Measurements from ENCODE around the gene C1RL. TPM values are rescaled to one million over a fixed set of nuclear protein-coding genes. Genes with fewer than 3 reads are reported as not detected.
"Not testable (repeated sequence)": the region's sequence is repeated elsewhere in the genome, so short reads cannot be mapped to it uniquely, and the experiment has no call there.

The C1RL gene
- polyA plus RNA-seq, 1 donor from 2014 or later, result 8.2 TPM

- Mint-ChIP-seq H3K36me3 (no peaks in the 10 kb centered on the region), H3K4me1 (peaks cover 6 to 16% (median 6%) of the 10 kb centered on the region in 3 donors), H3K9me3 (no peaks in the 10 kb centered on the region), H3K4me3 (peak overlapping the region in 2 of 4 donors; percentile 61 to 72), H3K27me3 (no peaks in the 10 kb centered on the region), H3K27ac (peak overlapping the region in 1 of 3 donors; percentile 18)
Measured at GRCh38 chr12:7113389-7113871, 4.4 kb upstream of the C1RL start.

DNA sequence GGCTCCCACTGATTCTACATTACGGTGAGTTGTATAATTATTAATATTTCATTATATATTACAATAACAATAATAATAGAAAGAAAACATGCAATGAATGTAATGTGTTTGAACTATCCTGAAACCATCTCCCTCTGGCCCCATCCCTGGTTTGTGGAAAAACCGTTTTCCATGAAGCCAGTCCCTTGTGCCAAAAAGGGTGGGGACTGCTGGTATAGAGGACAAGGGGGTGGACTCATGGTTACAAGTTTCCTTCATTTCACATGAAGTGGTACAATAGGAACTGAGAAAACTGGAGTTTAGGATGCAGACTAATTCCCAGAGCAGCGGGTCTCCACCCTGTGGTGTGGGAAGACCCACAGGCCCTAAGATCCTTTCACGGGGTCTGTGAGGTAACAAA is 3.0 kb upstream of the C1RL start:
- Mint-ChIP-seq H3K9me3 (no peaks in the 10 kb centered on the region), H3K27me3 (no peaks in the 10 kb centered on the region), H3K27ac (no peak overlapping the region), H3K4me3 (no peak overlapping the region), H3K4me1 (peaks cover 10 to 21% (median 11%) of the 10 kb centered on the region in 3 donors), H3K36me3 (no peaks in the 10 kb centered on the region)

- H3K36me3 Mint-ChIP-seq, result peaks cover 3% of the 10 kb centered on the region
- peak overlapping the region in 1 of 4 donors; percentile 66 for H3K4me3 Mint-ChIP-seq
- no peaks in the 10 kb centered on the region for H3K27me3 Mint-ChIP-seq
- H3K4me1 Mint-ChIP-seq, result peaks cover 10 to 24% (median 22%) of the 10 kb centered on the region in 3 donors
- no peak overlapping the region for H3K27ac Mint-ChIP-seq
- H3K9me3 Mint-ChIP-seq, result peaks cover 0 to 9% (median 0%) of the 10 kb centered on the region in 3 donors
Measured at GRCh38 chr12:7110661-7111060, 1.6 kb upstream of the C1RL start.

GRCh38 chr12:7109572-7109920 is 532 bp upstream of the C1RL start:
- Mint-ChIP-seq H3K27ac (peak overlapping the region; percentile 30 to 90 (median 80)), H3K36me3 (peaks cover 7% of the 10 kb centered on the region), H3K27me3 (no peaks in the 10 kb centered on the region), H3K4me1 (peaks cover 10 to 25% (median 24%) of the 10 kb centered on the region in 3 donors), H3K9me3 (peaks cover 0 to 12% (median 0%) of the 10 kb centered on the region in 3 donors), H3K4me3 (peak overlapping the region; percentile 91 to 98 (median 95))

DNA sequence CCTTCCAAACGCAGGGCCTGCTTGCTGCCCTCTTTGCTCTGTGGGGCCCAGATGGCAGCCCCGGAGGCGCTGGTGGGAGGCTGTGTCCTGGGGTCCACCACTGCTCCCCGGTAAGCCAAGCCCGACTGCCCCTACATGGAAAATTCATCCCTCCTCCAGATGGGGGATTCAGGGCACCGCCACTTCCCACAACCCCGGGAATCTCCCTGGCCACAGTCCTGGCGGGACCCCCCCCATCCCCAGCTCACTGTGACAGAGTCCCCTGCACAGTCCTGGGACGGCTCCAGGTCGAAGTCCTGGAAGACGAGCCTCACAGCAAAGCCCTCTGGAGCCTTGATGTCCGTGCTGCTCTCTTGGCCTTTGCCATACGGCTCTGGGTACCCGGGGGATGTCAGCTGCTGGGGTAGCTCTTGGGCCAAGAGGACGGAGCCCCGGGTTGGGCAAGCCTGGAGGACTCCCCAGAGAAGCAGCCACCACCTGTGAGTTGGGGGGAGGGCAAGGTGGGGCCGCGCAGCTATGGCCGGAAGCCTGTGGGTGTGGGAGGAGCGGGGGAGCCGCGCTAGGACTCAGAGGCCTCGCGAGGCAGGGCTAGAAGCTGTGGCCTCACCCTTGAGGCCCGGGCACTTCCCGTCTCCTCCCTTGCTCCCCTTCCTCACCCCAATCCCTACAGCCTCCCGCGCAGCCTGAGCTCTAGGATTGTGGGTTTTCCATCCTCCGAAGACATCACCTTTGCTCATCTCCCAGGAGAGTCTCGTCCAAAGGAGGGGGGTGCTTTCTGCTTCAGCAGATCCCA is 815 bp downstream of the C1RL start:
- peaks cover 6 to 24% (median 21%) of the 10 kb centered on the region in 3 donors for H3K4me1 Mint-ChIP-seq
- H3K27me3 Mint-ChIP-seq, result no peaks in the 10 kb centered on the region
- H3K4me3 Mint-ChIP-seq, result peak overlapping the region; percentile 91 to 99 (median 98)
- H3K36me3 Mint-ChIP-seq, result peaks cover 7% of the 10 kb centered on the region
- peak overlapping the region; percentile 90 to 94 (median 91) for H3K27ac Mint-ChIP-seq
- peaks cover 0 to 12% (median 0%) of the 10 kb centered on the region in 3 donors for H3K9me3 Mint-ChIP-seq

DNA sequence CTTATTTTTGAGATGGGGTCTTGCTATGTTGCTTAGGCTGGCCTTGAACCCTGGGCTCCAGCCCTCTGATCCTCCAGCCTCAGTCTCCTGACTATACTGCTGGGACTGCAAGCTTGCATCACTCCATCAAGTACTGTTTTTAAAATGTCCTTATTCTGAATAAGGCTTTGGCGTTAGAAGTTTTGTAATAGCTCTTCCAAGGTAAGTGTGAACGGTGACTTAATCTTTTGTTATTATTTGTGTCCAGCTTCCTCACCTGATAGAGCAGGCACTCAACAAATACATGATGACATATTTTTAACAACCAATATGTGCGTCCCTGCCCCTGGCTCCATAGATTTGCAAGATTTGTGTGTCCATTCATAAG is 1.4 kb downstream of the C1RL start:
- H3K4me1 Mint-ChIP-seq, result peaks cover 6 to 24% (median 22%) of the 10 kb centered on the region in 3 donors

DNA sequence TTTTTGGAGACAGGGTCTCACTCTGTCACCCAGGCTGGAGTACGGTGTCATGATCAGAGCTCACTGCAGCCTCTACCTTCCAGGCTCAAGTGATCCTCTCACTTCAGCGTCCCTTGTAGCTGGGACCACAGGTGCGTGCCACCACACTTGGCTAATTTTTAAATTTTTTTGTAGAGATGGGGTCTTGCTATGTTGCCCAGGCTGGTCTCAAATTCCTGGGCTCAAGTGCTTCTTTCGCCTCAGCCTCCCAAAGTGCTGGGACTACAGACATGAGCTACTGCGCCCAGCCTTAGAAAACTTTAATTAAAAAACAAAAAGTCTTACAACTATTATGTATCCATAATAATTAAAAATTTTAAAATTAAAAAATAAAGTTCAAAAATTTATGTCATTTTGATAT is 1.8 kb downstream of the C1RL start:
- peak overlapping the region in 1 of 3 donors; percentile 59 for H3K27ac Mint-ChIP-seq
- H3K9me3 Mint-ChIP-seq, result peaks cover 0 to 12% (median 0%) of the 10 kb centered on the region in 3 donors
- H3K4me1 Mint-ChIP-seq, result peaks cover 9 to 24% (median 24%) of the 10 kb centered on the region in 3 donors
- H3K27me3 Mint-ChIP-seq, result not testable (repeated sequence)
- H3K4me3 Mint-ChIP-seq, result peak overlapping the region in 2 of 4 donors; percentile 68 to 80
- peaks cover 12% of the 10 kb centered on the region for H3K36me3 Mint-ChIP-seq

More for the DNA sequence above, 1.4 kb downstream of the C1RL start:
- peak overlapping the region; percentile 91 to 99 (median 98) for H3K4me3 Mint-ChIP-seq
- H3K36me3 Mint-ChIP-seq, result peaks cover 10% of the 10 kb centered on the region
- H3K9me3 Mint-ChIP-seq, result peaks cover 0 to 12% (median 0%) of the 10 kb centered on the region in 3 donors
- H3K27me3 Mint-ChIP-seq, result no peaks in the 10 kb centered on the region
- peak overlapping the region; percentile 90 to 94 (median 91) for H3K27ac Mint-ChIP-seq

- H3K9me3 Mint-ChIP-seq, result peaks cover 0 to 12% (median 0%) of the 10 kb centered on the region in 3 donors
- H3K36me3 Mint-ChIP-seq, result peaks cover 12% of the 10 kb centered on the region
- H3K4me1 Mint-ChIP-seq, result peaks cover 10 to 24% (median 24%) of the 10 kb centered on the region in 3 donors
- peak overlapping the region in 2 of 3 donors; percentile 59 to 72 for H3K27ac Mint-ChIP-seq
- H3K27me3 Mint-ChIP-seq, result no peaks in the 10 kb centered on the region
- H3K4me3 Mint-ChIP-seq, result peak overlapping the region in 2 of 4 donors; percentile 57 to 80
Measured at GRCh38 chr12:7106082-7106481, 2.9 kb downstream of the C1RL start.

- H3K27me3 Mint-ChIP-seq, result no peaks in the 10 kb centered on the region
- H3K9me3 Mint-ChIP-seq, result peaks cover 0 to 12% (median 0%) of the 10 kb centered on the region in 3 donors
- no peak overlapping the region for H3K4me3 Mint-ChIP-seq
- H3K27ac Mint-ChIP-seq, result peak overlapping the region in 1 of 3 donors; percentile 41
- peaks cover 9 to 24% (median 13%) of the 10 kb centered on the region in 3 donors for H3K4me1 Mint-ChIP-seq
- peaks cover 12% of the 10 kb centered on the region for H3K36me3 Mint-ChIP-seq
Measured at GRCh38 chr12:7103837-7104584, 5.0 kb downstream of the C1RL start.

- Mint-ChIP-seq H3K4me1 (peaks cover 5 to 19% (median 8%) of the 10 kb centered on the region in 3 donors), H3K36me3 (peaks cover 14% of the 10 kb centered on the region), H3K27ac (no peak overlapping the region), H3K27me3 (no peaks in the 10 kb centered on the region), H3K4me3 (no peak overlapping the region), H3K9me3 (peaks cover 0 to 12% (median 0%) of the 10 kb centered on the region in 3 donors)
Measured at GRCh38 chr12:7102582-7102981, 6.4 kb downstream of the C1RL start.

DNA sequence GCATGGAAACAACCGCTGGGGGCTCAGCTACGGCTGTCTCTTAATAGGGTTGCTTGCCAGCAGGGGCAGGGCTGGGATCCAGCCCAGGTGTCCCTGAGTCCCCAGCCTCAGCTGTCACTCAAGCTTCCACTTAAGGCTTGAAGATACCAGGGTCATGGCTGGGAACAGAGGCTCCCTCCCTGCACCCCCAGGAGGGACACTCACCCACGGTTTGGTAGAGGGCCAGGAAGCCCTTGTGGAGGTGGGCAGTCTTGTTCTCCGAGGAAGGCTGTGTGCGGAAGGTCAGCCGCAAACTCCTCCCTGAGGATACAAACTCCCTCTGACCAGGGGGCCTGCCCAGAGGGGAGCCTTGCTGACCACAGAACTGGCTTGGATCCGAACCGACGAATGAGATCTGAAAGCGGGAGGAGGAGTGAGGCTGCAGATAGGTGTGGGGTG is 7.3 kb downstream of the C1RL start:
- Mint-ChIP-seq H3K36me3 (peaks cover 14% of the 10 kb centered on the region), H3K4me1 (peaks cover 5 to 15% (median 8%) of the 10 kb centered on the region in 3 donors), H3K4me3 (no peak overlapping the region), H3K9me3 (peaks cover 0 to 12% (median 0%) of the 10 kb centered on the region in 3 donors), H3K27ac (no peak overlapping the region), H3K27me3 (no peaks in the 10 kb centered on the region)

GRCh38 chr12:7101047-7101693 is 7.8 kb downstream of the C1RL start:
- H3K36me3 Mint-ChIP-seq, result peaks cover 14% of the 10 kb centered on the region
- H3K4me3 Mint-ChIP-seq, result no peak overlapping the region
- peaks cover 0 to 8% (median 0%) of the 10 kb centered on the region in 3 donors for H3K9me3 Mint-ChIP-seq
- peaks cover 5 to 12% (median 5%) of the 10 kb centered on the region in 3 donors for H3K4me1 Mint-ChIP-seq
- no peaks in the 10 kb centered on the region for H3K27me3 Mint-ChIP-seq
- no peak overlapping the region for H3K27ac Mint-ChIP-seq

DNA sequence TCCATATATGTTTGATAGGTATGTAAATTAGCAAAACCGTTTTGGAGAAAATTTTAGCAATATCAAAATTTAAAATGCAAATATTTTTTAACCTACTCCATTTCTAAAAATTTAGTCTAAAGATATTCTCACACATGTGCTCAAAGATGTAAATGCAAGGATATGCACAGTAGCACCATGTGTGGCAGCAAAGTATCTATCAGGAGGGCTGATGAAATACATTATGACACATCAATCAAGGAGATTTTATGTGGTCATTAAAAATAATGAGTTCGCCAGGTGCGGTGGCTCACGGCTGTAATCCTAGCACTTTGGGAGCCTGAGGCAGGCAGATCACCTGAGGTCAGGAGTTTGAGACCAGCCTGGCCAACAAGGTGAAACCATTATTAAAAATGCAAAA is 8.8 kb downstream of the C1RL start:
- Mint-ChIP-seq H3K27me3 (no peaks in the 10 kb centered on the region), H3K9me3 (no peaks in the 10 kb centered on the region), H3K27ac (no peak overlapping the region), H3K36me3 (peaks cover 7% of the 10 kb centered on the region), H3K4me3 (no peak overlapping the region), H3K4me1 (peaks cover 5% of the 10 kb centered on the region in 3 donors)

DNA sequence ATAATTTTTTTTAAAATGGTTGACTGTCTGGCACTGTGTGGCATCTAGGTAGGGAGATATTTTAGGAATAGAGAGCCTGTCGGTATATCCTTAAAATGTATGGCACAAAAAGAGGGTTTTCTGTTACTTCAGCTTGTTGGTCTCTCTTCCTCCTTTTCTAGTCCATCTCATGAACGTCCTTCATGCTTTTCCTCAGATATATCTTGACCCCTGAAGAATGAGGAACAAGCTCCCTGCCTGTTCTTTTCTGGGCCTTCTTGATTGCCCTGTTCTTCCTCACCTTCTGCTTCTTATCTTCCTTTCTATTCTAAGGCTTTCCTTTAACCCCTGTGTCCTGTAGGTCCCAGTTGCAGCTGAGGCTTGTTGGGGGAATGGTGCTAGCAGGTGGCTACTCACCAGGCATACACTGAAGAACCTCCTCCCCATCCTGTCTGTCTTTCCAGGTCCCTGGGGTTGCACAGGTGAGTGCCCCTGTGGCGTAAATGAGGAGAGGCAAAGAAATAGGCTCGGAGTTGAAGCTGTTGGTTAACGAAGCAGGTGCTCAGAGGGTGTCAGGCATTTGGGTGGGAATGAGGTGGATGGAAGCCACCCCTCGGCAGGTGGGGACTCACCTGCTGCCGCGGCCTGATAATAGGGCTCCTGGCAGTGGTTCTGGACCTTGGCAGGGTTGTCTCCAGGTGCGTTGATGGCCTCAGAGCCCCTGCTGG is 9.6 kb downstream of the C1RL start:
- Mint-ChIP-seq H3K4me3 (no peak overlapping the region), H3K36me3 (peaks cover 7% of the 10 kb centered on the region), H3K9me3 (no peaks in the 10 kb centered on the region), H3K27me3 (no peaks in the 10 kb centered on the region), H3K27ac (no peak overlapping the region), H3K4me1 (peaks cover 5% of the 10 kb centered on the region in 3 donors)

All from IgD-negative memory B cell (primary cell).